ENCODE data around the gene KLF11. TPM values are rescaled to one million over a fixed set of nuclear protein-coding genes. Genes with fewer than 3 reads are reported as not detected.
"Not testable (repeated sequence)": the region's sequence is repeated elsewhere in the genome, so short reads cannot be mapped to it uniquely, and the experiment has no call there.

The KLF11 gene
- total RNA-seq, 2 experiments from 2014 or later: 26.7 to 29.6 TPM

DNA sequence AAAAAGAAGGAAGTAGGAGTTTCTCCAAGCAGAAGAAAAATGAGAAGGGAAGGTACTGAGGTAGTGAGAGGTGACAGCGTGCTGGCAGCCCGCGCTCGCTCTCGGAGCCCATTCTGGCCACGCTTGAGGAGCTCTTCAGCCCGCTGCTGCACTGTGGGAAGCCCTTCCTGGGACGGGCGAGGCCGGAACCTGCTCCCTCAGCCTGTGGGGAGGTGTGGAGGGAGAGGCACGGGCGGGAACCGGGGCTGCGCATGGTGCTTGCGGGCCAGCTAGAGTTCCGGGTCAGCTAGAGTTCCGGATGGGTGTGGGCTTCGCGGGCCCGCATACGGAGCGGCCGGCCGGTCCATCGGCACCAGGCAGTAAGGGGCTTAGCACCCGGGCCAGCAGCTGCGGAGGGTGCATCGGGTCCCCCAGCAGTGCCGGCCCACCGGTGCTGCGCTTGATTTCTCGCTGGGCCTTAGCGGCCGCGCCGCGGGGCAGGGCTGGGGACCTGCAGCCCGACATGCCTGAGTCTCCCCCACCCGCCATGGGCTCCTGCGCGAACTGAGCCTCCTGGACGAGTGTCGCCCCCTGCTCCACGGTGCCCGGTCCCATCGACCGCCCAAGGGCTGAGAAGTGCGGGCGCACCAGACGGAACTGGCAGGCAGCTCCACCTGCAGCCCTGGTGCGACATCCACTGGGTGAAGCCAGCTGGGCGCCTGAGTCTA lies 48.0 kb downstream of the KLF11 start:
- Histone ChIP-seq H3K9me3 (ENCODE audit: control insufficient read depth in 1 of 2, insufficient read depth in 1 of 2, low read length in 2 of 2) (peaks cover 0 to 7% of the 10 kb centered on the region in 2 experiments), H3K4me1 (ENCODE audit: insufficient read depth, low read length) (peaks cover 7% of the 10 kb centered on the region), H3K27ac (ENCODE audit: low read depth in 1 of 2, low read length in 2 of 2) (no peak overlapping the region), H3K4me3 (ENCODE audit: low read length) (peak overlapping the region; percentile 16), H3K27me3 (ENCODE audit: control insufficient read depth in 1 of 2, insufficient read depth in 2 of 2, low read length in 2 of 2) (peaks cover 40 to 55% of the 10 kb centered on the region in 2 experiments), H3K36me3 (ENCODE audit: insufficient read depth, low read length) (no peaks in the 10 kb centered on the region)
- intact Hi-C loops (cut with DNase I, micrococcal nuclease): no loop called here
- TF ChIP-seq, protein P1, sequence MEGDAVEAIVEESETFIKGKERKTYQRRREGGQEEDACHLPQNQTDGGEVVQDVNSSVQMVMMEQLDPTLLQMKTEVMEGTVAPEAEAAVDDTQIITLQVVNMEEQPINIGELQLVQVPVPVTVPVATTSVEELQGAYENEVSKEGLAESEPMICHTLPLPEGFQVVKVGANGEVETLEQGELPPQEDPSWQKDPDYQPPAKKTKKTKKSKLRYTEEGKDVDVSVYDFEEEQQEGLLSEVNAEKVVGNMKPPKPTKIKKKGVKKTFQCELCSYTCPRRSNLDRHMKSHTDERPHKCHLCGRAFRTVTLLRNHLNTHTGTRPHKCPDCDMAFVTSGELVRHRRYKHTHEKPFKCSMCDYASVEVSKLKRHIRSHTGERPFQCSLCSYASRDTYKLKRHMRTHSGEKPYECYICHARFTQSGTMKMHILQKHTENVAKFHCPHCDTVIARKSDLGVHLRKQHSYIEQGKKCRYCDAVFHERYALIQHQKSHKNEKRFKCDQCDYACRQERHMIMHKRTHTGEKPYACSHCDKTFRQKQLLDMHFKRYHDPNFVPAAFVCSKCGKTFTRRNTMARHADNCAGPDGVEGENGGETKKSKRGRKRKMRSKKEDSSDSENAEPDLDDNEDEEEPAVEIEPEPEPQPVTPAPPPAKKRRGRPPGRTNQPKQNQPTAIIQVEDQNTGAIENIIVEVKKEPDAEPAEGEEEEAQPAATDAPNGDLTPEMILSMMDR (IDR thresholded peaks at IDR 0.05): no peak
- Mint-ChIP-seq H3K27ac (no peak overlapping the region), H3K9me3 (no peaks in the 10 kb centered on the region), H3K27me3 (peaks cover 85% of the 10 kb centered on the region), H3K4me1 (ENCODE audit: low read depth) (peaks cover 14% of the 10 kb centered on the region), H3K36me3 (ENCODE audit: low read depth) (no peaks in the 10 kb centered on the region), H3K4me3 (peak overlapping the region; percentile 58)
- CTCF ChIA-PET: interaction anchor here (1.4 to 3.0 kb wide), 2 partner anchors 19 kb away, joined by 6 to 13 read pairs; no protein-coding TSS in a partner anchor
- DNase-seq: peak in 5 of 14 experiments; percentile 16 to 35 (median 22)
- POLR2A ChIA-PET: interaction anchor here (2.0 kb wide), 1 partner anchor 10 kb away, joined by 5 read pairs; no protein-coding TSS in a partner anchor
- peak; percentile 44 for ATAC-seq (ENCODE audit: poor library complexity)

GRCh38 chr2:10091889-10092244 lies 48.5 kb downstream of the KLF11 start:
- Histone ChIP-seq H3K27me3 (ENCODE audit: control insufficient read depth in 1 of 2, insufficient read depth in 2 of 2, low read length in 2 of 2) (peaks cover 40 to 55% of the 10 kb centered on the region in 2 experiments), H3K4me3 (ENCODE audit: low read length) (peak overlapping the region; percentile 16)
- H3K9me3 ChIP-seq (ENCODE audit: control insufficient read depth in 1 of 2, insufficient read depth in 1 of 2, low read length in 2 of 2); H3K36me3 ChIP-seq (ENCODE audit: insufficient read depth, low read length); H3K9me3 Mint-ChIP-seq; intact Hi-C loops (cut with DNase I, micrococcal nuclease); H3K4me1 ChIP-seq (ENCODE audit: insufficient read depth, low read length); H3K4me3 Mint-ChIP-seq; H3K27ac ChIP-seq (ENCODE audit: low read depth in 1 of 2, low read length in 2 of 2); DNase-seq; H3K27ac Mint-ChIP-seq; H3K36me3 Mint-ChIP-seq (ENCODE audit: low read depth); ATAC-seq (ENCODE audit: poor library complexity): not testable (repeated sequence)
- POLR2A ChIA-PET: interaction anchor here (2.0 kb wide), 1 partner anchor 11 kb away, joined by 5 read pairs; no protein-coding TSS in a partner anchor
- Mint-ChIP-seq H3K27me3 (peaks cover 82% of the 10 kb centered on the region), H3K4me1 (ENCODE audit: low read depth) (peaks cover 14% of the 10 kb centered on the region)
- CTCF ChIA-PET: interaction anchor here (1.4 kb wide), 1 partner anchor 19 kb away, joined by 6 read pairs; no protein-coding TSS in a partner anchor

- CTCF ChIA-PET: interaction anchor here (1.2 kb wide), 2 partner anchors 12 to 22 kb away, joined by 3 to 4 read pairs; no protein-coding TSS in a partner anchor
- ATAC-seq (ENCODE audit: poor library complexity): no peak
Observed at GRCh38 chr2:10094271-10094814, 51.0 kb downstream of the KLF11 start.

More at GRCh38 chr2:10094271-10094814, 51.0 kb downstream of the KLF11 start:
- Mint-ChIP-seq H3K4me3 (no peak overlapping the region), H3K27me3 (peaks cover 79% of the 10 kb centered on the region), H3K4me1 (ENCODE audit: low read depth) (peaks cover 14% of the 10 kb centered on the region), H3K9me3 (no peaks in the 10 kb centered on the region), H3K27ac (no peak overlapping the region), H3K36me3 (ENCODE audit: low read depth) (no peaks in the 10 kb centered on the region)
- no peaks in the 10 kb centered on the region for H3K36me3 ChIP-seq (ENCODE audit: insufficient read depth, low read length)
- H3K27me3 ChIP-seq (ENCODE audit: control insufficient read depth in 1 of 2, insufficient read depth in 2 of 2, low read length in 2 of 2): peaks cover 35 to 42% of the 10 kb centered on the region in 2 experiments
- H3K27ac ChIP-seq (ENCODE audit: low read depth in 1 of 2, low read length in 2 of 2): no peak overlapping the region
- peaks cover 0 to 7% of the 10 kb centered on the region in 2 experiments for H3K9me3 ChIP-seq (ENCODE audit: control insufficient read depth in 1 of 2, insufficient read depth in 1 of 2, low read length in 2 of 2)
- no peak overlapping the region for H3K4me3 ChIP-seq (ENCODE audit: low read length)
- TF ChIP-seq, protein P1 (IDR thresholded peaks at IDR 0.05): no peak
- peaks cover 10% of the 10 kb centered on the region for H3K4me1 ChIP-seq (ENCODE audit: insufficient read depth, low read length)
- intact Hi-C loops (cut with DNase I, micrococcal nuclease): no loop called here
- POLR2A ChIA-PET: no interaction called here
- no peak for DNase-seq

Measured in CD4-positive, alpha-beta T cell (primary cell).